ENCODE data around the gene MAP3K10.

MAP3K10 gene

GRCh38 chr19:40198272-40198990, 7.2 kb downstream of the MAP3K10 start:
- Histone ChIP-seq H3K4ac (ENCODE audit: low read length) (peak overlapping the region; percentile 76), H3K4me1 (ENCODE audit: control insufficient read depth in 2 of 2, insufficient read depth in 1 of 2, low read depth in 1 of 2, low read length in 2 of 2) (no peaks in the 10 kb centered on the region), H3K4me2 (ENCODE audit: insufficient read depth, low read length, poor library complexity, severe bottlenecking) (no peak overlapping the region), H2AFZ (ENCODE audit: low read length) (no peak overlapping the region), H3K27me3 (ENCODE audit: control insufficient read depth in 3 of 3, insufficient read depth in 3 of 3, low read depth in 1 of 3, low read length in 3 of 3) (no peaks in the 10 kb centered on the region), H3K18ac (ENCODE audit: low read length) (peak overlapping the region; percentile 11), H3K23ac (ENCODE audit: low read depth, low read length, poor library complexity) (peak overlapping the region; percentile 65), H3K36me3 (replicated peaks in 1 of 2; ENCODE audit: control insufficient read depth in 2 of 2, insufficient read depth in 2 of 2, low read length in 2 of 2) (peaks cover 8 to 13% of the 10 kb centered on the region in 2 donors), H3K4me3 (ENCODE audit: low read length in 2 of 2) (no peak overlapping the region), H2BK5ac (ENCODE audit: low read length) (no peak overlapping the region), H2AK5ac (ENCODE audit: low read depth, low read length) (peak overlapping the region; percentile 75), H2BK120ac (ENCODE audit: low read depth, low read length) (no peak overlapping the region), H3K14ac (ENCODE audit: low read length) (peak overlapping the region; percentile 38), H3K27ac (replicated peaks; ENCODE audit: low read length) (no peak overlapping the region), H4K91ac (ENCODE audit: low read depth, low read length, poor library complexity) (no peak overlapping the region), H4K8ac (ENCODE audit: low read depth, low read length) (no peak overlapping the region), H3K9ac (ENCODE audit: low read depth, low read length, poor library complexity) (peak overlapping the region; percentile 60), H2BK12ac (ENCODE audit: low read length) (no peak overlapping the region), H3K9me3 (replicated peaks in 1 of 2; ENCODE audit: control insufficient read depth in 2 of 2, insufficient read depth in 1 of 2, low read depth in 1 of 2, low read length in 2 of 2) (peaks cover 0 to 2% of the 10 kb centered on the region in 2 donors), H2BK15ac (ENCODE audit: low read length) (no peak overlapping the region), H3K79me1 (ENCODE audit: low read depth, low read length) (peaks cover 2% of the 10 kb centered on the region)
- WGBS, 2 donors (ENCODE audit: extremely low coverage in 2 of 2, insufficient read length in 2 of 2, insufficient replicate concordance in 1 of 2) = no CpG with 5 or more reads among the region's 29 CpGs
- no peak for DNase-seq (ENCODE audit: low spot score)

- H3K27me3 ChIP-seq (ENCODE audit: control insufficient read depth in 3 of 3, insufficient read depth in 3 of 3, low read depth in 1 of 3, low read length in 3 of 3) = no peaks in the 10 kb centered on the region
- H3K9ac ChIP-seq (ENCODE audit: low read depth, low read length, poor library complexity) = no peak overlapping the region
- no peak overlapping the region for H3K18ac ChIP-seq (ENCODE audit: low read length)
- no peak overlapping the region for H2AFZ ChIP-seq (ENCODE audit: low read length)
- DNase-seq (ENCODE audit: low spot score) = no peak
- H3K79me1 ChIP-seq (ENCODE audit: low read depth, low read length) = peaks cover 2% of the 10 kb centered on the region
- no peak overlapping the region for H2BK15ac ChIP-seq (ENCODE audit: low read length)
- WGBS, 2 donors (ENCODE audit: extremely low coverage in 2 of 2, insufficient read length in 2 of 2, insufficient replicate concordance in 1 of 2) = no CpG with 5 or more reads among the region's 9 CpGs
- H4K91ac ChIP-seq (ENCODE audit: low read depth, low read length, poor library complexity) = no peak overlapping the region
- no peak overlapping the region for H2AK5ac ChIP-seq (ENCODE audit: low read depth, low read length)
- H3K4me3 ChIP-seq (ENCODE audit: low read length in 2 of 2) = no peak overlapping the region
- H3K9me3 ChIP-seq (replicated peaks in 1 of 2; ENCODE audit: control insufficient read depth in 2 of 2, insufficient read depth in 1 of 2, low read depth in 1 of 2, low read length in 2 of 2) = peaks cover 5 to 7% of the 10 kb centered on the region in 2 donors
- H2BK5ac ChIP-seq (ENCODE audit: low read length) = no peak overlapping the region
- H3K4me2 ChIP-seq (ENCODE audit: insufficient read depth, low read length, poor library complexity, severe bottlenecking) = no peak overlapping the region
- no peak overlapping the region for H2BK120ac ChIP-seq (ENCODE audit: low read depth, low read length)
- H2BK12ac ChIP-seq (ENCODE audit: low read length) = no peak overlapping the region
- no peak overlapping the region for H3K23ac ChIP-seq (ENCODE audit: low read depth, low read length, poor library complexity)
- H3K14ac ChIP-seq (ENCODE audit: low read length) = no peak overlapping the region
- no peak overlapping the region for H3K27ac ChIP-seq (replicated peaks; ENCODE audit: low read length)
- no peaks in the 10 kb centered on the region for H3K4me1 ChIP-seq (ENCODE audit: control insufficient read depth in 2 of 2, insufficient read depth in 1 of 2, low read depth in 1 of 2, low read length in 2 of 2)
- no peak overlapping the region for H3K4ac ChIP-seq (ENCODE audit: low read length)
- peaks cover 15 to 31% of the 10 kb centered on the region in 2 donors for H3K36me3 ChIP-seq (replicated peaks in 1 of 2; ENCODE audit: control insufficient read depth in 2 of 2, insufficient read depth in 2 of 2, low read length in 2 of 2)
- H4K8ac ChIP-seq (ENCODE audit: low read depth, low read length) = no peak overlapping the region
Observed at GRCh38 chr19:40200341-40201099, 9.3 kb downstream of the MAP3K10 start.

GRCh38 chr19:40204381-40204780, 13.2 kb downstream of the MAP3K10 start:
- Histone ChIP-seq H3K79me1 (ENCODE audit: low read depth, low read length) (no peaks in the 10 kb centered on the region), H3K4me3 (ENCODE audit: low read length in 2 of 2) (peak overlapping the region in 1 of 2 donors; percentile 37), H2BK12ac (ENCODE audit: low read length) (no peak overlapping the region), H3K9me3 (replicated peaks in 1 of 2; ENCODE audit: control insufficient read depth in 2 of 2, insufficient read depth in 1 of 2, low read depth in 1 of 2, low read length in 2 of 2) (peaks cover 6 to 7% of the 10 kb centered on the region in 2 donors), H3K27ac (replicated peaks; ENCODE audit: low read length) (no peak overlapping the region), H4K91ac (ENCODE audit: low read depth, low read length, poor library complexity) (no peak overlapping the region), H2AK5ac (ENCODE audit: low read depth, low read length) (peak overlapping the region; percentile 46), H3K18ac (ENCODE audit: low read length) (no peak overlapping the region), H3K14ac (ENCODE audit: low read length) (peak overlapping the region; percentile 97), H3K36me3 (replicated peaks in 1 of 2; ENCODE audit: control insufficient read depth in 2 of 2, insufficient read depth in 2 of 2, low read length in 2 of 2) (peaks cover 16 to 41% of the 10 kb centered on the region in 2 donors), H3K4me1 (ENCODE audit: control insufficient read depth in 2 of 2, insufficient read depth in 1 of 2, low read depth in 1 of 2, low read length in 2 of 2) (no peaks in the 10 kb centered on the region), H4K8ac (ENCODE audit: low read depth, low read length) (no peak overlapping the region), H3K4ac (ENCODE audit: low read length) (peak overlapping the region; percentile 66), H3K9ac (ENCODE audit: low read depth, low read length, poor library complexity) (peak overlapping the region; percentile 21), H2AFZ (ENCODE audit: low read length) (no peak overlapping the region), H2BK15ac (ENCODE audit: low read length) (no peak overlapping the region), H3K23ac (ENCODE audit: low read depth, low read length, poor library complexity) (no peak overlapping the region), H3K27me3 (ENCODE audit: control insufficient read depth in 3 of 3, insufficient read depth in 3 of 3, low read depth in 1 of 3, low read length in 3 of 3) (no peaks in the 10 kb centered on the region), H2BK5ac (ENCODE audit: low read length) (no peak overlapping the region), H3K4me2 (ENCODE audit: insufficient read depth, low read length, poor library complexity, severe bottlenecking) (no peak overlapping the region), H2BK120ac (ENCODE audit: low read depth, low read length) (no peak overlapping the region)
- no CpG with 5 or more reads among the region's 16 CpGs for WGBS, 2 donors (ENCODE audit: extremely low coverage in 2 of 2, insufficient read length in 2 of 2, insufficient replicate concordance in 1 of 2)
- no peak for DNase-seq (ENCODE audit: low spot score)

GRCh38 chr19:40205760-40206159, 14.5 kb downstream of the MAP3K10 start:
- no peaks in the 10 kb centered on the region for H3K79me1 ChIP-seq (ENCODE audit: low read depth, low read length)
- no peak for DNase-seq (ENCODE audit: low spot score)
- H2BK120ac ChIP-seq (ENCODE audit: low read depth, low read length) = no peak overlapping the region
- H3K4ac ChIP-seq (ENCODE audit: low read length) = no peak overlapping the region
- peak overlapping the region; percentile 82 for H3K14ac ChIP-seq (ENCODE audit: low read length)
- no peak overlapping the region for H4K91ac ChIP-seq (ENCODE audit: low read depth, low read length, poor library complexity)
- no peak overlapping the region for H3K18ac ChIP-seq (ENCODE audit: low read length)
- no peak overlapping the region for H3K23ac ChIP-seq (ENCODE audit: low read depth, low read length, poor library complexity)
- H3K4me3 ChIP-seq (ENCODE audit: low read length in 2 of 2) = no peak overlapping the region
- H2BK12ac ChIP-seq (ENCODE audit: low read length) = no peak overlapping the region
- H3K36me3 ChIP-seq (replicated peaks in 1 of 2; ENCODE audit: control insufficient read depth in 2 of 2, insufficient read depth in 2 of 2, low read length in 2 of 2) = peaks cover 16 to 43% of the 10 kb centered on the region in 2 donors
- peaks cover 6 to 7% of the 10 kb centered on the region in 2 donors for H3K9me3 ChIP-seq (replicated peaks in 1 of 2; ENCODE audit: control insufficient read depth in 2 of 2, insufficient read depth in 1 of 2, low read depth in 1 of 2, low read length in 2 of 2)
- no peak overlapping the region for H2AFZ ChIP-seq (ENCODE audit: low read length)
- no peak overlapping the region for H2BK5ac ChIP-seq (ENCODE audit: low read length)
- no peaks in the 10 kb centered on the region for H3K4me1 ChIP-seq (ENCODE audit: control insufficient read depth in 2 of 2, insufficient read depth in 1 of 2, low read depth in 1 of 2, low read length in 2 of 2)
- no peak overlapping the region for H3K4me2 ChIP-seq (ENCODE audit: insufficient read depth, low read length, poor library complexity, severe bottlenecking)
- no peak overlapping the region for H4K8ac ChIP-seq (ENCODE audit: low read depth, low read length)
- H2AK5ac ChIP-seq (ENCODE audit: low read depth, low read length) = peak overlapping the region; percentile 14
- H3K9ac ChIP-seq (ENCODE audit: low read depth, low read length, poor library complexity) = no peak overlapping the region
- no CpG with 5 or more reads among the region's 21 CpGs for WGBS, 2 donors (ENCODE audit: extremely low coverage in 2 of 2, insufficient read length in 2 of 2, insufficient replicate concordance in 1 of 2)
- H3K27me3 ChIP-seq (ENCODE audit: control insufficient read depth in 3 of 3, insufficient read depth in 3 of 3, low read depth in 1 of 3, low read length in 3 of 3) = no peaks in the 10 kb centered on the region
- H3K27ac ChIP-seq (replicated peaks; ENCODE audit: low read length) = no peak overlapping the region
- no peak overlapping the region for H2BK15ac ChIP-seq (ENCODE audit: low read length)
